Adipocyte (in vitro differentiated cells): ENCODE measurements around the gene DPH7.
"Not testable (repeated sequence)": the region's sequence is repeated elsewhere in the genome, so short reads cannot be mapped to it uniquely, and the experiment has no call there.

ENCODE experiments used
- DNase-seq: peaks from one replicate; pipeline ENCODE4 v3.0.0-alpha.2; 2015; ENCODE audit warnings: low read depth
- H3K27me3 ChIP-seq: replicated peaks from 2 replicates; pipeline ENCODE4 v1.7.0; 2013; ENCODE audit warnings: mild to moderate bottlenecking, low read length, moderate library complexity; ENCODE audit not compliant: control insufficient read depth, insufficient read depth
- H3K36me3 ChIP-seq: 2 replicates; pipeline ENCODE4 v1.7.0; 2013; ENCODE audit warnings: low read length, mild to moderate bottlenecking, moderate library complexity; ENCODE audit not compliant: control insufficient read depth, insufficient read depth, severe bottlenecking
- H3K4me1 ChIP-seq: 2 replicates; pipeline ENCODE4 v1.7.0; 2013; ENCODE audit warnings: mild to moderate bottlenecking, low read length, moderate library complexity; ENCODE audit not compliant: control insufficient read depth, insufficient read depth
- H3K4me3 ChIP-seq: 2 replicates; pipeline ENCODE4 v1.7.0; 2013; ENCODE audit warnings: mild to moderate bottlenecking, low read length, moderate library complexity
- H3K9ac ChIP-seq: 2 replicates; pipeline ENCODE4 v1.7.0; 2013; ENCODE audit warnings: mild to moderate bottlenecking, low read length, moderate library complexity
- H3K9me3 ChIP-seq: 2 replicates; pipeline ENCODE4 v1.7.0; 2013; ENCODE audit warnings: mild to moderate bottlenecking, low read length, moderate library complexity; ENCODE audit not compliant: control insufficient read depth

DPH7 gene

DNA sequence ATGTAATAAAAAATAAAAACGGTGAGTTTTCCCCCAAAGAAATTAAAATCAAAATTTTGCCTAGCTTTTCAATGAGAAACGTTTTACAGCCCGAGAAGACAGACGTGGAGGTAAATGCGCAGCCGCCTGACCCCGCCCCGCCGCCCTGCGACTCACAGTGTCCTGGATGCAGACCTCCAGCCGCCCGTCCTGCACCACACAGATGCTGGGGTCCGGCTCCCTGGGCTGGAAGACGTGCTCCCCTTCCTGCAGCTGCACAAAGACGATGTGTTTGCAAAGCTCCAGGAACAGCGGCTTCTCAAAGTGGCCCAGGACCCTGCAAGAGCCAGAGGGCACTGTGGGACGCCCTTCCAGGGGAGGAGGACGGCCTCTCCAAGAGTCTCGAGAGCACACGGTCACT, 36.2 kb downstream of the DPH7 start:
- Histone ChIP-seq H3K9ac (no peak overlapping the region), H3K27me3 (no peaks in the 10 kb centered on the region), H3K9me3 (no peaks in the 10 kb centered on the region), H3K4me3 (no peak overlapping the region), H3K36me3 (peaks cover 10% of the 10 kb centered on the region), H3K4me1 (peaks cover 38% of the 10 kb centered on the region)
- DNase-seq, result no peak

DNA sequence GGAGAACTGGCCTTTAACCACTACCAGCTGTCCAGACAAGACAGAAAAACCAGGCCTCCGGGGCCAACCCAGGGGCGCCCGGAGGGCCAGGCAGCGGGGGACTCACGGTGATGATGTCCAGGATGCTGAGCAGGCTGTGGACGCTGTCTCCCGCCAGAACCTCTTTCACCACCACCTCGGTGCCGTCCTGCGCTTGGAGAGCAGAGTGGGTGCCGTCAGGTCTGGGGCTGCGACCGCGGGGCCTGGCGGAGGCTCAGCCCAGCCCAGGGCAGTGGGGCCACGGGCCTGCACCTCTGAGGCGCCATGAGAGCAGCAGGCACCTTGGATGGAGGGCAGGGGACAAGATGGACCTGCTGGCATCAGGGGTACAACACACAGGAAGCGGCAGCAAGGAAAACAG, 38.2 kb downstream of the DPH7 start:
- Histone ChIP-seq H3K9ac (no peak overlapping the region), H3K36me3 (peaks cover 10% of the 10 kb centered on the region), H3K27me3 (no peaks in the 10 kb centered on the region), H3K4me3 (no peak overlapping the region), H3K9me3 (no peaks in the 10 kb centered on the region), H3K4me1 (peaks cover 32% of the 10 kb centered on the region)
- no peak for DNase-seq

DNA sequence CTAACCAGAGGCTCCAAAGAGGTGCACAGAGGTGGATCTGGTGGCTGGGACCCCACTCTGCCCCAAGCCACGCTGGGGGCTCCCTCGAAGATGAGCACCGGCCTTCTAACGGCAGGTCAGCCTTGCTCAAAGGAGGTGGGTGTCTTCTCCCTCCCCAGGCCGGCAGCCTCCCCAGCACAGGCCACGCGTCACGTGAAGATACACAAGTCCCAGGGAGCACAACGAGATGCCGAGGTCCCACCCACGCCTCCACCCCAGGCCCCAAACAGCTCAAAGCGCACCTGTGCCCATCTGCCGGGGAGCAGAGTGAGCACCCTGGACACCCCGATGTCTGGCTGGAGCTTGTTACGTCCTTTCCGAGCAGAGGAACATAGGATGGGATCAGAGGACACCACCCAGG, 40.7 kb downstream of the DPH7 start:
- Histone ChIP-seq H3K4me3 (no peak overlapping the region), H3K9ac (no peak overlapping the region)

DNA sequence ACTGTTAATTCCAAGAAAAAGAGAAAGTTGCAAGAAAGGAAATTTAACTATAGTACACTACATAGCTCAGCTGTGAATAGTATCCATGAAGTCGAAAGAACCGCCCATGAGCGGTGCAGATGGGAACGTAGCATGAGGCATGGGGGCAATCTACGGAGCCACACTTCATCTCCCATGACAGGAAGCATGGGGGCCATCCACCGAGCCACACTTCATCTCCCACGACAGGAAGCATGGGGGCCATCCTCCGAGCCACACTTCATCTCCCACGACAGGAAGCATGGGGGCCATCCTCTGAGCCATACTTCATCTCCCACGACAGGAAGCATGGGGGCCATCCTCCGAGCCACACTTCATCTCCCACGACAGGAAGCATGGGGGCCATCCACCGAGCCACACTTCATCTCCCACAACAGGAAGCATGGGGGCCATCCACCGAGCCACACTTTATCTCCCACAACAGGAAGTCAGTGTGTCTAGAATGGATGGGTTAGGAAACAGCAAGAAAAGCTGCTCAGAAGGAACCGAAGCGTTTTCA, 42.1 kb downstream of the DPH7 start:
- not testable (repeated sequence) for H3K9me3 ChIP-seq, H3K9ac ChIP-seq, DNase-seq, H3K4me3 ChIP-seq, H3K27me3 ChIP-seq
- H3K4me1 ChIP-seq, result peaks cover 11% of the 10 kb centered on the region
- H3K36me3 ChIP-seq, result peaks cover 10% of the 10 kb centered on the region

More for the DNA sequence above, 40.7 kb downstream of the DPH7 start:
- no peak for DNase-seq
- Histone ChIP-seq H3K36me3 (peaks cover 10% of the 10 kb centered on the region), H3K9me3 (no peaks in the 10 kb centered on the region), H3K27me3 (no peaks in the 10 kb centered on the region), H3K4me1 (peaks cover 22% of the 10 kb centered on the region)

DNA sequence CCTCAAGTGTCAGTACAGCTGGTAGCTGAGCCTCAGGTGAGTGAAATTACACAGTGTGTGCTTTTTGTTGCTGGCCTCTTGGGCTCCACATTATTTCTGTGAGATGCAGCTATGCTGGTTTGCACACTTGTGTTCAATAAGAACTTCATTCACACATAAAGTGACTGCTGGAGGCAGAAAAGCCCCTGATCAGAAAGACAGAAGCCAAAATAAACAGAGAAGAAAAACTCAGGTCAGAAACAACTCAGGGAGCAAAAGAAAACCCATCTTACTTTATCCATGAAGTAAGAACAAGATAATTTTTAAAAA, 43.7 kb downstream of the DPH7 start:
- Histone ChIP-seq H3K27me3 (no peaks in the 10 kb centered on the region), H3K4me3 (no peak overlapping the region), H3K9me3 (no peaks in the 10 kb centered on the region), H3K36me3 (peaks cover 3% of the 10 kb centered on the region), H3K4me1 (peaks cover 9% of the 10 kb centered on the region), H3K9ac (peak overlapping the region; percentile 20)
- DNase-seq, result no peak

DNA sequence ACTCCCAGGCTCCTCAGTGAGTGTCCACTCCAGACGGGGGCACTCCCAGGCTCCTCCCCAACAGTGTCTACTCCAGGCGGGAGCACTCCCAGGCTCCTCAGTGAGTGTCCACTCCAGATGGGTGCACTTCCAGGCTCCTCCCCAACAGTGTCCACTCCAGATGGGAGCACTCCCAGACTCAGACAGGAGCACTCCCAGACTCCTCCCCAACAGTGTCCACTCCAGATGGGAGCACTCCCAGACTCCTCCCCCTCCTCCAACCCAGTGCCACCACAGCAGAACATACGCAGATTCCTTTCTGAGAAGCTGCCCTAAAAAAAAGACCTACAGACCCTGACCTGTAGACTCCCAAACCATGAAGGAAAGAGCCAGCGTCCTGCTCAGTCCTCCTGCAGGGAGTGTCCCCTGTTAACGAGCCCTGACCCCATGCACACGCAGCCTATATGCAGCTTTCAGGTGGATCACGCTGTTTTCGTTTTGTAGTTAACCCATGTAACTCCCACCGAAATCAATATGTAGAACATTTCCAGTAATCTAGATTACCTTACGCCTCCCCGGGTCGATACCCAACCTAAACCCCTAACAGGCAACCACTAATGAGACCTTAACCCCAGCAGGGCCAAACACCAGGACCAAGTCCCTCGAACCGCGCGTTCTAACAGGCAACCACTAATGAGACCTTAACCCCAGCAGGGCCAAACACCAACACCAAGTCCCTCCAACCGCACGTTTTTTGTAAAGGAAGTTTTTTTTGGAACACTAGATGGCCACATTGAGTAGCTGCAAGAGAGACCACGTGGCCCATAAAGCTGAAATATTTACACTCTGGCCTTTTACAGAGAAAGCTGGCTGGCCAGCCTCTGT, 44.2 kb downstream of the DPH7 start:
- peak; percentile 79 for DNase-seq
- Histone ChIP-seq H3K27me3 (no peaks in the 10 kb centered on the region), H3K4me1 (peaks cover 9% of the 10 kb centered on the region), H3K36me3 (peaks cover 3% of the 10 kb centered on the region), H3K9ac (peak overlapping the region; percentile 42), H3K4me3 (no peak overlapping the region), H3K9me3 (no peaks in the 10 kb centered on the region)

DNA sequence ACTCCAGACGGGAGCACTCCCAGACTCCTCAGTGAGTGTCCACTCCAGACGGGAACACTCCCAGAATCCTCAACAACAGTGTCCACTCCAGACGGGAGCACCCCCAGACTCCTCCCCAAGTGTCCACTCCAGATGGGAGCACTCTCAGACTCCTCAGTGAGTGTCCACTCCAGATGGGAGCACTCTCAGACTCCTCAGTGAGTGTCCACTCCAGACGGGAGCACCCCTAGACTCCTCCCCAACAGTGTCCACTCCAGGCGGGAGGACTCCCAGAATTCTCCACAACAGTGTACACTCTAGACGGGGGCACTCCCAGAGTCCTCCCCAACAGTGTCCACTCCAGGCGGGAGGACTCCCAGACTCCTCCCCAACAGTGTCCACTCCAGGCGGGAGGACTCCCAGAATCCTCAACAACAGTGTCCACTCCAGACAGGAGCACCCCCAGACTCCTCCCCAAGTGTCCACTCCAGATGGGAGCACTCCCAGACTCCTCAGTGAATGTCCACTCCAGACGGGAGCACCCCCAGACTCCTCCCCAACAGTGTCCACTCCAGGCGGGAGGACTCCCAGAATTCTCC, 45.7 kb downstream of the DPH7 start:
- H3K4me3 ChIP-seq, DNase-seq, H3K9ac ChIP-seq, H3K27me3 ChIP-seq, H3K9me3 ChIP-seq, H3K4me1 ChIP-seq, H3K36me3 ChIP-seq: not testable (repeated sequence)

DNA sequence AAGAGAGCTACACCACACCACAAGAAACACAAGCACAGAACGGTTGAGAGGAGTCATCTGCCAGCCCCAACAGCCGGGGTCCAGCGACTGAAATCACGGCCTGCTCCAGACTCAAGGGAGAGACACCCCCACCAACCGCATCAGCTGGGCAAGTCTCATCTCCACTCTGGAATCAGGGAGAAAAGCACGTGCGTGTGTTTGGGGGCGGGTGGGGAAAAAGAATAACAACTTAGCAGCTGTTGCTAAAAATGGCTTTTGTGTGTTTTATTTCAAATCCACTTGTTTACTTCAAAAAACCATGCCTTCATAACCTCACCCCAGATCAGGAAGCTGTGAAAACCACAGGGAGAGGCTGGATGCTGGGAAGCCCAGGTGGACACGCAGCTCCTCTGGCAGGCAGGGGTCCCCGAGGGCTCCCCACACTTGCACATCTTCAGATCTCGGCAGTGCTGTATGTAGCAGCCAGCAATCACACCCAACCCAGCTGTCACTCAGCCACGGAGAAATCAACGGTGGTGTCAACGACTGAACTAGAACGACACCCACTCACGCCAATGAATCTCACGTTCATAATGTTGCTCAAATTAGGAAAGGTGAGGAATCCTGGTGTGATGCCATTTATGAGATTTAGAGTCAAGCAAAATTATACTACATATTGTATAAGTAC, 47.5 kb downstream of the DPH7 start:
- Histone ChIP-seq H3K4me1 (peaks cover 9% of the 10 kb centered on the region), H3K4me3 (no peak overlapping the region), H3K27me3 (no peaks in the 10 kb centered on the region), H3K9ac (no peak overlapping the region), H3K9me3 (no peaks in the 10 kb centered on the region), H3K36me3 (no peaks in the 10 kb centered on the region)
- DNase-seq, result no peak

DNA sequence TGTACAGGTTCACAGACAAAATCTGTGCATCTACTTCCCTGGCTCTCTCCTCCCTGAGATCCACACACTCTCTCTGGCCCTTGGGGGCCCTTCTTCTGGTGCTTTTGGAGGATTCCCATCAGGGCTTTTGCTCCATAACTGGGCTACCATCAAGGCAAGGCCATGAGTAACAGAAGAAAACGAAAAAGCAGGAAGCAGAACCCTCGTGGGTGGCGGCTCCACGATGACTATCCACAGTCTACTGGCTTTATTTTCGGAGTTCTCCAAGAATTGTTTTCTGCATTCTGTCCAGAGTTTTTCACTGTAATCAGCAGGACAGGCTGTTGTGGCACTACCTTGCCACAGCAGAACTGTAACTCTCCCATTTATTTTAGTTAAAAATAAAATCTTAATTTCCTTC, 48.4 kb downstream of the DPH7 start:
- no peak overlapping the region for H3K4me3 ChIP-seq
- peaks cover 9% of the 10 kb centered on the region for H3K4me1 ChIP-seq
- no peaks in the 10 kb centered on the region for H3K36me3 ChIP-seq
- H3K9me3 ChIP-seq, result no peaks in the 10 kb centered on the region
- no peak overlapping the region for H3K9ac ChIP-seq
- no peaks in the 10 kb centered on the region for H3K27me3 ChIP-seq
- DNase-seq, result no peak

DNA sequence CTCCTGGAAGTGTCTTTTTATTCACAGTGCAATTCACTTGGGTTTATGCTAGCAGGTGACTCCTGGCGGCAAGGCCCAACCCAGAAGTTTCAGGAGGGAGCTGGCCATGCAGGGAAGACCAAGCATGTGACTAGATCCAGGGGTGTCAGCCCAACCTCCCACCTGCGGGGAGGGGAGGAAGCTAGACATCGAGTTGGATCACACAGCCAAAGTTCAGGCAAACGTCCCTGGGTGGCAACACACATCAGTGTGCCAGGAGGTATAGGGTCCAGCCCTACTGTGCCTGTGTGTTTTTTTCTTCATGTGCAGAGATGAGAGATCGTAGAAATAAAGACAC, 53.8 kb downstream of the DPH7 start:
- no peak for DNase-seq
- no peak overlapping the region for H3K9ac ChIP-seq

DNA sequence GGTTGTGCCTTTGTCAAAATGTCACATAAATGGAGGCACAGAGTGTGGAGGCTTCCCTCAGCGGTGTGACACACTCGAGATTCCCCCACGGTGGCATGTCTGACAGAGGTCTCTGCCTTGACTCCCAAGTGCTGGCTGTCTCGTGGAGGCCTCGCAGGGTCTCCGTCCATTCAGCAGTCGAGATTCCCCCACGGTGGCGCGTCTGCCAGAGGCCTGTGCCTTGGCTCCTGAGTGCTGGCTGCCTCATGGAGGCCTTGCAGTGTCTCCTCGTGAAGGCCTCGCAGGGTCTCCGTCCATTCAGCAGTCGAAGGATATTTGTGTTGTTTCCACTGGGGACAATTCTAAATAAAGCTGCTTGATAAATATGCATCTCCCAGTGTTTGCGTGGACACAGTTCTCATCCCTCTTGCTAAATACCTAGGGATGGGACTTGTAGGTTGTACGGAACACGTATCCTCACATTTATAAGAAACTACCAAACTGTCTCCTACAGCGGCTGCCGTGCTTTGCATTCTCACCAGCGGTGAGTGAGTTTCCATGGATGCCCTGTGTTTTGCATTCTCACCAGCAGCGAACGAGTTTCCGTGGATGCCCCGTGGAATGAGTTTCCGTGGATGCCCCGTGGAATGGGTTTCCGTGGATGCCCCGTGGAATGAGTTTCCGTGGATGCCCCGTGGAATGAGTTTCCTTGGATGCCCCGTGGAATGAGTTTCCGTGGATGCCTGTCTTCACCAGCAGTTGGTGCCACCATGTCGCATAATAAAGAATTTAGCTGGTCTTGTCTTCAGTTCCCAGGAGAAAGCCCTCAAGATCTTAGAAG, 54.4 kb downstream of the DPH7 start:
- Histone ChIP-seq H3K9me3 (no peaks in the 10 kb centered on the region), H3K9ac (no peak overlapping the region), H3K4me1 (peaks cover 2% of the 10 kb centered on the region), H3K4me3 (no peak overlapping the region), H3K36me3 (peaks cover 16% of the 10 kb centered on the region), H3K27me3 (no peaks in the 10 kb centered on the region)
- no peak for DNase-seq

More for the DNA sequence above, 53.8 kb downstream of the DPH7 start:
- H3K4me1 ChIP-seq, result no peaks in the 10 kb centered on the region
- H3K27me3 ChIP-seq, result no peaks in the 10 kb centered on the region
- H3K36me3 ChIP-seq, result peaks cover 12% of the 10 kb centered on the region
- no peaks in the 10 kb centered on the region for H3K9me3 ChIP-seq
- H3K4me3 ChIP-seq, result no peak overlapping the region
